H1 (cell line): ENCODE measurements around the gene NXN.

Source experiments
- KDM1A ChIP-seq: fragments of 200-600, 300-600 bp; sonication (generic); IDR thresholded peaks from 2 replicates; pipeline ENCODE4 v1.7.1; 2016; ENCODE audit warnings: mild to moderate bottlenecking, low read length, borderline replicate concordance
- POLR2A ChIP-seq, 2 experiments: IDR thresholded peaks; 1 replicate in 1 of 2; 2 replicates in 1 of 2; pipeline ENCODE4 v1.6.1; 2011; ENCODE audit warnings: low read depth in 2 of 2, low read length in 2 of 2, mild to moderate bottlenecking in 2 of 2; ENCODE audit errors: control extremely low read depth in 1 of 2
- SIN3A ChIP-seq, 2 experiments: IDR thresholded peaks in 1 of 2; conservative IDR thresholded peaks in 1 of 2; 2 replicates each; pipeline ENCODE4 v1.6.1; 2011 to 2012; ENCODE audit warnings: low read length in 2 of 2, improper control_type of control experiment in 1 of 2, low read depth in 1 of 2, mild to moderate bottlenecking in 1 of 2
- TF ChIP-seq, protein P1 (sequence below), 3 experiments: IDR thresholded peaks; 1 replicate in 2 of 3; 2 replicates in 1 of 3; pipeline versions ENCODE4 v1.5.1 to v1.6.1; 2011; ENCODE audit warnings: low read length in 3 of 3, mild to moderate bottlenecking in 3 of 3, inconsistent platforms in 2 of 3, low read depth in 1 of 3, moderate library complexity in 1 of 3; ENCODE audit not compliant: insufficient read depth in 1 of 3; ENCODE audit errors: control extremely low read depth in 1 of 3

DNA sequence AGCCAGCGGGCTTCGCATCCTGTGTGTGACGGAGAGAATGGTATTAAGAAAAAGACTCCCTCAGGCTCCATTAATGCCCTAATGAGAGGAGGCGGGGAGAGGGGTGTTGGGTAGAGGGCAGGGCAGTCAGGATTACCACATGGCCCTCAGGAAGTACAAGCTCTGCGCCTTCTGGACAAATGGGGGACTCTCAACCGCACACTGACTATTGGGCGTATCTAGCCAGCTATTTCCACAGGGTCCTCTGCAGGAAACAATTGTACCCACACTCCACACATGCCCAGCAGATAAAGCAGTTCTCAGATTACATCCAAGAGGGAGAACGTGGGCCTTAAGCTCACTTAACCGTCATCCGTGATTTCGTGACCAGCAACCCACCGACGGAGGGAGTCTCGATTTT, 14.7 kb downstream of the NXN start:
- TF ChIP-seq, protein P1, sequence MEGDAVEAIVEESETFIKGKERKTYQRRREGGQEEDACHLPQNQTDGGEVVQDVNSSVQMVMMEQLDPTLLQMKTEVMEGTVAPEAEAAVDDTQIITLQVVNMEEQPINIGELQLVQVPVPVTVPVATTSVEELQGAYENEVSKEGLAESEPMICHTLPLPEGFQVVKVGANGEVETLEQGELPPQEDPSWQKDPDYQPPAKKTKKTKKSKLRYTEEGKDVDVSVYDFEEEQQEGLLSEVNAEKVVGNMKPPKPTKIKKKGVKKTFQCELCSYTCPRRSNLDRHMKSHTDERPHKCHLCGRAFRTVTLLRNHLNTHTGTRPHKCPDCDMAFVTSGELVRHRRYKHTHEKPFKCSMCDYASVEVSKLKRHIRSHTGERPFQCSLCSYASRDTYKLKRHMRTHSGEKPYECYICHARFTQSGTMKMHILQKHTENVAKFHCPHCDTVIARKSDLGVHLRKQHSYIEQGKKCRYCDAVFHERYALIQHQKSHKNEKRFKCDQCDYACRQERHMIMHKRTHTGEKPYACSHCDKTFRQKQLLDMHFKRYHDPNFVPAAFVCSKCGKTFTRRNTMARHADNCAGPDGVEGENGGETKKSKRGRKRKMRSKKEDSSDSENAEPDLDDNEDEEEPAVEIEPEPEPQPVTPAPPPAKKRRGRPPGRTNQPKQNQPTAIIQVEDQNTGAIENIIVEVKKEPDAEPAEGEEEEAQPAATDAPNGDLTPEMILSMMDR (IDR thresholded peaks at IDR 0.05; ENCODE audit: control extremely low read depth in 1 of 3, insufficient read depth in 1 of 3, low read depth in 1 of 3, low read length in 3 of 3), result no peak
- no peak for TF ChIP-seq SIN3A (conservative IDR thresholded peaks at IDR 0.05 in 1 of 2, IDR thresholded peaks at IDR 0.05 in 1 of 2; ENCODE audit: low read depth in 1 of 2, low read length in 2 of 2)
- TF ChIP-seq KDM1A, result no peak
- TF ChIP-seq POLR2A (IDR thresholded peaks at IDR 0.05; ENCODE audit: control extremely low read depth in 1 of 2, low read depth in 2 of 2, low read length in 2 of 2), result no peak
